A673 (cell line): ENCODE measurements around the gene TSSC4. TPM values are rescaled to one million over a fixed set of nuclear protein-coding genes. Genes with fewer than 3 reads are reported as not detected.

Experiments
- BruUV-seq: library from RNA; stranded (reverse); fragments of 400-500 nt; replicated peaks from 2 replicates; lab custom pipeline; 2021; lab: Mats Ljungman, UMichigan
- CTCF ChIA-PET: fragments of 300-600 bp; sonication (Branson Sonifier 250); formaldehyde crosslinking; loops from one replicate; lab custom pipeline; 2022; ENCODE audit warnings: antibody characterized with exemption; lab: Charles Lee
- POLR2A ChIA-PET: fragments of 300-600 bp; sonication (Branson Sonifier 250); formaldehyde crosslinking; loops from one replicate; lab custom pipeline; 2022; ENCODE audit warnings: antibody characterized with exemption; ENCODE audit not compliant: low non-redundant PET; lab: Charles Lee
- DNase-seq: peaks from one replicate; pipeline ENCODE4 v3.0.0-alpha.2; 2015; ENCODE audit warnings: low spot score
- H3K27ac ChIP-seq: fragments of 200-600 bp; sonication (generic); 2 replicates; pipeline ENCODE4 v1.5.1; 2016; ENCODE audit warnings: mixed run types, low read depth, mild to moderate bottlenecking, mixed read lengths, antibody characterized with exemption, low read length; ENCODE audit not compliant: poor library complexity, severe bottlenecking
- H3K27me3 ChIP-seq: fragments of 200-600 bp; sonication (generic); replicated peaks from 2 replicates; pipeline ENCODE4 v1.6.1; 2017; ENCODE audit warnings: mixed run types, low read depth, mild to moderate bottlenecking, mixed read lengths, antibody characterized with exemption, low read length; ENCODE audit not compliant: insufficient read depth, poor library complexity
- H3K36me3 ChIP-seq: fragments of 200-600 bp; sonication (generic); 2 replicates; pipeline ENCODE4 v1.6.1; 2016; ENCODE audit warnings: mixed run types, mild to moderate bottlenecking, mixed read lengths, antibody characterized with exemption, low read length; ENCODE audit not compliant: insufficient read depth, poor library complexity, severe bottlenecking
- H3K4me1 ChIP-seq: fragments of 200-600 bp; sonication (generic); 2 replicates; pipeline ENCODE4 v1.6.1; 2017; ENCODE audit warnings: mixed run types, mild to moderate bottlenecking, mixed read lengths, antibody characterized with exemption, low read length; ENCODE audit not compliant: insufficient read depth, poor library complexity, severe bottlenecking
- H3K4me3 ChIP-seq: fragments of 200-600 bp; sonication (generic); 2 replicates; pipeline ENCODE4 v1.5.1; 2016; ENCODE audit warnings: low read depth, mixed run types, mild to moderate bottlenecking, mixed read lengths, low read length; ENCODE audit not compliant: poor library complexity, severe bottlenecking
- H3K9me3 ChIP-seq: fragments of 200-600 bp; sonication (generic); 2 replicates; pipeline ENCODE4 v1.6.1; 2016; ENCODE audit warnings: mixed run types, low read depth, mild to moderate bottlenecking, mixed read lengths, antibody characterized with exemption, low read length; ENCODE audit not compliant: poor library complexity, severe bottlenecking
- EZH2 ChIP-seq: fragments of 200-600 bp; sonication (generic); IDR thresholded peaks from 2 replicates; pipeline ENCODE4 v1.6.1; 2017; ENCODE audit warnings: borderline replicate concordance, low read depth, mild to moderate bottlenecking, mixed read lengths, antibody characterized with exemption, low read length; ENCODE audit not compliant: poor library complexity, severe bottlenecking
- intact Hi-C: fragments of 100-400 bp; cut with micrococcal nuclease; formaldehyde crosslinking; loops from one replicate; pipeline ENCODE4 v1.10.0; 2022; ENCODE audit not compliant: unreplicated experiment
- total RNA-seq: library from RNA; stranded (reverse); gene quantifications from 2 replicates; pipeline ENCODE4 v1.2.3, GENCODE V29; 2021
- TF ChIP-seq, protein P1 (sequence below): fragments of 300-800, 200-600 bp; sonication (generic); conservative IDR thresholded peaks from 2 replicates; pipeline ENCODE4 v1.5.1; 2017; ENCODE audit warnings: low read depth, mild to moderate bottlenecking, antibody characterized with exemption, low read length, moderate library complexity, mixed read lengths

TSSC4 gene
- total RNA-seq, 1 experiment from 2014 or later: 46.8 TPM

- H3K9me3 ChIP-seq: no peaks in the 10 kb centered on the region
- CTCF ChIA-PET: no interaction called here
- no peaks in the 10 kb centered on the region for H3K27me3 ChIP-seq
- POLR2A ChIA-PET: no interaction called here
- no peaks in the 10 kb centered on the region for H3K36me3 ChIP-seq
- no TSS peak for BruUV-seq
- no peak for DNase-seq
- TF ChIP-seq, protein P1, sequence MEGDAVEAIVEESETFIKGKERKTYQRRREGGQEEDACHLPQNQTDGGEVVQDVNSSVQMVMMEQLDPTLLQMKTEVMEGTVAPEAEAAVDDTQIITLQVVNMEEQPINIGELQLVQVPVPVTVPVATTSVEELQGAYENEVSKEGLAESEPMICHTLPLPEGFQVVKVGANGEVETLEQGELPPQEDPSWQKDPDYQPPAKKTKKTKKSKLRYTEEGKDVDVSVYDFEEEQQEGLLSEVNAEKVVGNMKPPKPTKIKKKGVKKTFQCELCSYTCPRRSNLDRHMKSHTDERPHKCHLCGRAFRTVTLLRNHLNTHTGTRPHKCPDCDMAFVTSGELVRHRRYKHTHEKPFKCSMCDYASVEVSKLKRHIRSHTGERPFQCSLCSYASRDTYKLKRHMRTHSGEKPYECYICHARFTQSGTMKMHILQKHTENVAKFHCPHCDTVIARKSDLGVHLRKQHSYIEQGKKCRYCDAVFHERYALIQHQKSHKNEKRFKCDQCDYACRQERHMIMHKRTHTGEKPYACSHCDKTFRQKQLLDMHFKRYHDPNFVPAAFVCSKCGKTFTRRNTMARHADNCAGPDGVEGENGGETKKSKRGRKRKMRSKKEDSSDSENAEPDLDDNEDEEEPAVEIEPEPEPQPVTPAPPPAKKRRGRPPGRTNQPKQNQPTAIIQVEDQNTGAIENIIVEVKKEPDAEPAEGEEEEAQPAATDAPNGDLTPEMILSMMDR: no peak
- TF ChIP-seq EZH2: no peak
- no peak overlapping the region for H3K4me3 ChIP-seq
- peaks cover 6% of the 10 kb centered on the region for H3K4me1 ChIP-seq
- no peak overlapping the region for H3K27ac ChIP-seq
- intact Hi-C loops: no loop called here
Measured at GRCh38 chr11:2380807-2381350, 19.7 kb upstream of the TSSC4 start.

DNA sequence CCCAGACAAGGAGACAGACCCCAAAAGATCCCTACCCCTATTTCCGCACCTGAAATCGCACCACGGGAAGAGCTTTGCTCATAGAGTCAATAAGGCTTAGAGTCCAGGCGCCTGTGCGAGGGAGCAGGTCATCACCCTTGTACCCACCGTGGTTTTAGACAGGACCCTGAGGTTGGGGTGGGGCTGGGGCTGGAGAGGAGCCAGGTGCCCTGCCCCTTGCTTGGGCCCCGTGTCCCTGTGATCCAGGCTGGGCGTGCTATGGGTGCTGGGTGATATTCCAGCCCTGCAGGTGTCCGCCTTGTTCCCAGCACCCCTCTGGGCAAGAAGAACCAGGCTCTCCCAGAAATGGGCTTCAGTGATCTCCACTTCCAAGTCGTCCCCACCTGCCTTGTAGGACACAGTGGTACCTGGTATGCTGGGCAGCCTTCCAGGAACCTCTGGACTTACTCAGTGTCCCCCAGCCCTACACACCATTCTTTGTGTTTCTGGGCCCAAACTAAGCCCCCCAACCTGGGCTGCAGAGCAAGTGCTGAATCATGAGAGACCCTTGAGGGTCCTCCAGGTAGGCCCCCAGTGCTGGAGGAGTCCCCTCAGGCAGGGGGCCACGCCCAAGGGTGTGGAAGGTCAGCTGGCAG, 18.9 kb upstream of the TSSC4 start:
- Histone ChIP-seq H3K36me3 (no peaks in the 10 kb centered on the region), H3K4me3 (no peak overlapping the region), H3K27me3 (no peaks in the 10 kb centered on the region), H3K4me1 (peaks cover 6% of the 10 kb centered on the region), H3K27ac (no peak overlapping the region), H3K9me3 (no peaks in the 10 kb centered on the region)
- ChIA-PET POLR2A (no interaction called here), CTCF (no interaction called here)
- TF ChIP-seq, protein P1: no peak
- TF ChIP-seq EZH2: no peak
- DNase-seq: no peak
- intact Hi-C loops: no loop called here
- BruUV-seq: no TSS peak

DNA sequence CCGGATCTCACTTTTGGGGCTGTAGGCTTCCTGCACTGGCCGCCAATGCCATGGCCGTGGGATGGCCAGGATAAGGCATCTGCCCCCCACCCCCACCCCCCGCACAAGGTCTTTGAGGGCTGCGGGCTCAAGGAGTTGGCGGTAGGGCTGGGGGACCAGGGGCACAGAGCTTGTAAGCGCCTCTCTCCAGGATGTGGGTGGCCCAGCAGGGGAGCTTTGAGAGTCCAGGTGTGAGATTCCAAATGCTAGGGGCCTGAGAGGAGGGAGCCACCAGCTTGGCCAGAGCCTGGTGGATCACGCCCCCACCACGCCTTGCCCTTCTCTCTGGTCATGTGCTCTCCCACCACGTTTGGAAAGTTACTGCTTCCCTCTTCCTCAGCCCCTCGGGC, 18.4 kb upstream of the TSSC4 start:
- H3K27ac ChIP-seq: no peak overlapping the region
- no peaks in the 10 kb centered on the region for H3K27me3 ChIP-seq
- H3K36me3 ChIP-seq: no peaks in the 10 kb centered on the region
- H3K4me3 ChIP-seq: no peak overlapping the region
- ChIA-PET POLR2A (no interaction called here), CTCF (no interaction called here)
- H3K9me3 ChIP-seq: no peaks in the 10 kb centered on the region
- intact Hi-C loops: no loop called here
- no peak for DNase-seq
- H3K4me1 ChIP-seq: peaks cover 6% of the 10 kb centered on the region
- TF ChIP-seq EZH2: no peak
- TF ChIP-seq, protein P1: no peak
- BruUV-seq: no TSS peak
